Endothelial cell of umbilical vein (primary cell): ENCODE results near the gene AMZ2. TPM values are rescaled to one million over a fixed set of nuclear protein-coding genes. Genes with fewer than 3 reads are reported as not detected.
"Not testable (repeated sequence)": the region's sequence is repeated elsewhere in the genome, so short reads cannot be mapped to it uniquely, and the experiment has no call there.

Experiments used
- BruUV-seq: library from RNA; stranded (reverse); fragments of 400-500 nt; replicated peaks from 2 replicates; lab custom pipeline; 2021; lab: Mats Ljungman, UMichigan
- CTCF ChIA-PET: fragments of 300-600, 350-600 bp; sonication (Branson Sonifier 250); formaldehyde crosslinking; loops from one replicate; lab custom pipeline; 2021; ENCODE audit warnings: antibody characterized with exemption, inconsistent platforms; lab: Charles Lee
- POLR2A ChIA-PET: fragments of 300-600, 350-600 bp; sonication (Branson Sonifier 250); formaldehyde crosslinking; loops from one replicate; lab custom pipeline; 2021; ENCODE audit warnings: antibody characterized with exemption, inconsistent platforms; lab: Charles Lee
- DNase-seq: peaks from one replicate; pipeline ENCODE4 v3.0.0-alpha.2; 2011; ENCODE audit warnings: low read depth, low spot score
- FAIRE-seq: peaks from 2 replicates; lab custom pipeline; 2011; peaks lifted over from hg19 to GRCh38; lab: Jason Lieb, UNC
- H2AFZ ChIP-seq: 2 replicates; pipeline ENCODE4 v1.6.0; 2012; ENCODE audit warnings: low read depth, low read length, control low read depth, inconsistent platforms
- H3K27ac ChIP-seq: 2 replicates; pipeline ENCODE4 v1.5.1; 2011; ENCODE audit warnings: low read depth, mild to moderate bottlenecking, control low read depth, low read length, moderate library complexity; ENCODE audit not compliant: insufficient read depth
- H3K27me3 ChIP-seq, 2 experiments: 2 replicates each; pipeline versions ENCODE4 v1.6.0 to v1.6.1; 2011; ENCODE audit warnings: low read length in 2 of 2, mixed read lengths in 1 of 2; ENCODE audit not compliant: control insufficient read depth in 2 of 2, insufficient read depth in 2 of 2
- H3K36me3 ChIP-seq, 2 experiments: 2 replicates in 1 of 2; 3 replicates in 1 of 2; pipeline ENCODE4 v1.5.1; 2011; ENCODE audit warnings: low read length in 2 of 2, mild to moderate bottlenecking in 1 of 2, moderate library complexity in 1 of 2; ENCODE audit not compliant: control insufficient read depth in 2 of 2, insufficient read depth in 2 of 2; ENCODE audit errors: extremely low read depth in 1 of 2
- H3K4me1 ChIP-seq: 3 replicates; pipeline ENCODE4 v1.5.1; 2011; ENCODE audit warnings: mild to moderate bottlenecking, low read length; ENCODE audit not compliant: control insufficient read depth, insufficient read depth; ENCODE audit errors: extremely low read depth
- H3K4me2 ChIP-seq: 2 replicates; pipeline ENCODE4 v1.6.1; 2011; ENCODE audit warnings: low read length, control low read depth, mixed read lengths; ENCODE audit not compliant: insufficient read depth
- H3K4me3 ChIP-seq, 3 experiments: fragments of 200-600 bp in 1 of 3; sonication (generic), shearing (Covaris generic) in 1 of 3; replicated peaks in 1 of 3; 2 replicates each; pipeline ENCODE4 v1.5.1; 2011 to 2016; ENCODE audit warnings: control low read depth in 3 of 3, low read length in 3 of 3, mild to moderate bottlenecking in 2 of 3, inconsistent platforms in 1 of 3, low read depth in 1 of 3, moderate library complexity in 1 of 3; ENCODE audit not compliant: insufficient read depth in 1 of 3
- H3K79me2 ChIP-seq: 2 replicates; pipeline ENCODE4 v1.6.0; 2012; ENCODE audit warnings: low read length, inconsistent platforms; ENCODE audit not compliant: control insufficient read depth, insufficient read depth
- H3K9ac ChIP-seq: replicated peaks from 2 replicates; pipeline ENCODE3; 2011; ENCODE audit warnings: low read length, control low read depth; ENCODE audit not compliant: insufficient read depth; ENCODE audit errors: extremely low read depth
- H3K9me1 ChIP-seq: replicated peaks from 3 replicates; pipeline ENCODE4 v1.6.0; 2011; ENCODE audit warnings: mild to moderate bottlenecking, low read length; ENCODE audit not compliant: control insufficient read depth, insufficient read depth; ENCODE audit errors: extremely low read depth
- H3K9me3 ChIP-seq: replicated peaks from 2 replicates; pipeline ENCODE4 v1.5.1; 2012; ENCODE audit warnings: low read length, inconsistent platforms; ENCODE audit not compliant: control insufficient read depth, insufficient read depth
- H4K20me1 ChIP-seq: replicated peaks from 2 replicates; pipeline ENCODE3; 2011; ENCODE audit warnings: mild to moderate bottlenecking, low read length; ENCODE audit not compliant: control insufficient read depth, insufficient read depth; ENCODE audit errors: extremely low read depth
- GATA2 ChIP-seq: IDR thresholded peaks from 2 replicates; pipeline ENCODE4 v1.7.0; 2011; ENCODE audit warnings: low read depth, mild to moderate bottlenecking, moderate library complexity, mixed read lengths, low read length; ENCODE audit not compliant: insufficient read length, insufficient read depth
- dilution Hi-C: fragments of 300-500 bp; cut with MboI; formaldehyde crosslinking; loops from one replicate; pipeline ENCODE4 v1.15.0; 2019; ENCODE audit warnings: low sequenced_read_pairs; ENCODE audit not compliant: extremely low pct_ligation_motif_present
- intact Hi-C: fragments of 100-400 bp; cut with micrococcal nuclease; formaldehyde crosslinking; loops from one replicate; pipeline ENCODE4 v1.10.0; 2022
- polyA plus RNA-seq, 4 experiments: library from polyadenylated mRNA; depleted of rRNA in 3 of 4; stranded (reverse) in 3 of 4; unstranded in 1 of 4; fragments of >200 nt; gene quantifications; 2 replicates each; pipeline versions ENCODE4 v1.2.1 to v1.2.3, GENCODE V29; 2011 to 2012; ENCODE audit warnings: missing spikeins in 1 of 4
- total RNA-seq: library from RNA; stranded (reverse); gene quantifications from 2 replicates; pipeline ENCODE4 v1.2.3, GENCODE V29; 2021

AMZ2 gene
- total and polyA plus RNA-seq, 2 donors (not counting 3 experiments of a cell fraction or from before 2014, with no cell fraction given) = 46.7 to 57.3 TPM

GRCh38 chr17:68207651-68208253, 40.1 kb upstream of the AMZ2 start:
- H3K9ac ChIP-seq = no peak overlapping the region
- H3K4me1 ChIP-seq = peaks cover 3% of the 10 kb centered on the region
- DNase-seq (no peak), FAIRE-seq (no peak)
- intact Hi-C loops = loop anchor here (5.0 kb wide), 1 partner anchor 190 kb away; no protein-coding TSS in a partner anchor
- H2AFZ ChIP-seq = no peak overlapping the region
- no peak overlapping the region for H3K4me2 ChIP-seq
- dilution Hi-C loops = no loop called here
- H3K4me3 ChIP-seq = no peak overlapping the region
- no peaks in the 10 kb centered on the region for H4K20me1 ChIP-seq
- no peaks in the 10 kb centered on the region for H3K27me3 ChIP-seq
- BruUV-seq = no TSS peak
- peaks cover 0 to 5% of the 10 kb centered on the region in 2 experiments for H3K36me3 ChIP-seq
- no peaks in the 10 kb centered on the region for H3K79me2 ChIP-seq
- ChIA-PET CTCF (no interaction called here), POLR2A (no interaction called here)
- H3K9me1 ChIP-seq = no peaks in the 10 kb centered on the region
- no peak for TF ChIP-seq GATA2
- H3K9me3 ChIP-seq = no peaks in the 10 kb centered on the region
- no peak overlapping the region for H3K27ac ChIP-seq

DNA sequence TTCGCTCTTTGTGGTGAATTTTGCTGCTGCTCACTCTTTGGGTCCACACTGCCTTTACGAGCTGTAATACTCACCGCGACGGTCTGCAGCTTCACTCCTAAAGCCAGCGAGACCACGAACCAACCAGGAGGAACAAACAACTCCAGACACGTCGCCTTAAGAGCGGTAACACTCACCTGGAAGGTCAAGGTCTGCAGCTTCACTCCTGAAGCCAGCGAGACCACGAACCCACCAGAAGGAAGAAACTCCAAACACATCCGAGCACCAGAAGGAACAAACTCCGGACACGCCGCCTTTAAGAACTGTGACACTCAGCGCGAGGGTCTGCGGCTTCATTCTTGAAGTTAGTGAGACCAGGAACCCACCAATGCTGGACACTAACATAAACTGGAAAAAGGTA, 39.2 kb upstream of the AMZ2 start:
- BruUV-seq, H3K4me2 ChIP-seq, H3K9ac ChIP-seq, FAIRE-seq, POLR2A ChIA-PET, H3K79me2 ChIP-seq, H4K20me1 ChIP-seq, H3K4me3 ChIP-seq, H3K4me1 ChIP-seq, H3K27ac ChIP-seq, H3K9me3 ChIP-seq, DNase-seq, H3K27me3 ChIP-seq, H2AFZ ChIP-seq, H3K9me1 ChIP-seq, CTCF ChIA-PET, dilution Hi-C loops, H3K36me3 ChIP-seq: not testable (repeated sequence)
- intact Hi-C loops = loop anchor here (5.0 kb wide), 1 partner anchor 189 kb away; no protein-coding TSS in a partner anchor

DNA sequence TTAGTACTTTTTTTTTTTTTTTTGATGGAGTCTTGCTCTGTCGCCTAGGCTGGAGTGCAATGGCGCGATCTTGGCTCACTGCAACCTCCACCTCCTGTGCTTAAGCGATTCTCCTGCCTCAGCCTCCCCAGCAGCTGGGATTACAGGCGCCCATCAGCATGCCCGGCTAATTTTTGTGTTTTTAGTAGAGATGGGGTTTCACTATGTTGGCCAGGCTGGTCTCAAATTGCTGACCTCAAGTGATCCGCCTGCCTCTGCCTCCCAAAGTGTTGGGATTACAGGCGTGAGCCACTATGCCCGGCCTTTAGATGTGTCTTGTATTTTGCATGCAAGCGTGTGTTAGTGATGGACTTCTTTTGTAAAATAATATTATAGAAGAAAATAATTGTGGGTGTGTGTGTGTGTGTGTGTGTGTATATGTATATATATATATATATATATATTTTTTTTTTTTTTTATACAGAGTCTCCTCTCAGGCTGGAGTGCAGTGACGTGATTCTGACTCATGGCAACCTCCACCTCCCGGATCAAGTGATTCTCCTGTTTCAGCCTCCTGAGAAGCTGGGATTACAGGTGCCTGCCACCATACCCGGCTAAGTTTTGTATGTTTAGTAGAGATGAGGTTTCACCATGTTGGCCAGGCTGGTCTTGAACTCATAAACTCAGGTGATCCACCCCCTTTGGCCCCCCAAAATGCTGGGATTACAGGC, 38.5 kb upstream of the AMZ2 start:
- FAIRE-seq, H3K9me1 ChIP-seq, H3K4me3 ChIP-seq, POLR2A ChIA-PET, BruUV-seq, H3K9me3 ChIP-seq, H4K20me1 ChIP-seq, H3K4me2 ChIP-seq, dilution Hi-C loops, H3K27ac ChIP-seq, H2AFZ ChIP-seq, CTCF ChIA-PET, H3K36me3 ChIP-seq, DNase-seq, H3K9ac ChIP-seq, H3K79me2 ChIP-seq, H3K27me3 ChIP-seq: not testable (repeated sequence)
- intact Hi-C loops = loop anchor here (5.0 kb wide), 1 partner anchor 188 kb away; no protein-coding TSS in a partner anchor
- peaks cover 16% of the 10 kb centered on the region for H3K4me1 ChIP-seq
